ENCODE data around the gene PRIM1.

DNA sequence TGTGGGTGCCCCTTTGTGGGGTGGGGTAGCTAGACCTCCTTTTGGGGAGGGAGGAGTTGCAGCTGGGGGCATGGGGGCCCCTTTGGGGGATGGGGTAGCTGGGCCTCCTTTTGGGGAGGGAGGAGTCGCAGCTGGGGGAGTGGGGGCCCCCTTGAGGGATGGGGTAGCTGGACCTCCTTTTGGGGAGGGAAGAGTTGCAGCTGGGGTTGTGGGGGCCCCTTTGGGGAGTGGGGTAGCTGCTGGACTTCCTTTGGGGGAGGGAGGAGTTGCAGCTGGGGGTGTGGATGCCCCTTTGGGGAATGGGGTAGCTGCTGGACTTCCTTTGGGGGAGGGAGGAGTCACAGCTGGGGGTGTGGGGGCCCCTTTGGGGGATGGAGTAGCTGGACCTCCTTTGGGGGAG is 34.0 kb downstream of the PRIM1 start:
- no peak for TF ChIP-seq POLR2A (IDR thresholded peaks at IDR 0.05)
- no peak for TF ChIP-seq CTCF (IDR thresholded peaks at IDR 0.05)
